IMR-90 (cell line): Measurements from ENCODE around the gene LTBP2. TPM values are rescaled to one million over a fixed set of nuclear protein-coding genes. Genes with fewer than 3 reads are reported as not detected.

ENCODE experiments used
- ATAC-seq: fragments of 200-7000 bp; cut with Tn5 transposase; 2 replicates; pipeline ENCODE4 v1.9.1; 2020; ENCODE audit warnings: low read depth, mild to moderate bottlenecking, moderate library complexity
- BruUV-seq: library from RNA; stranded (reverse); fragments of 400-500 nt; replicated peaks from 2 replicates; lab custom pipeline; 2021; lab: Mats Ljungman, UMichigan
- CTCF ChIA-PET: fragments of 300-600 bp; formaldehyde crosslinking; extraction: SDS; loops from one replicate; lab custom pipeline; 2021; ENCODE audit warnings: antibody characterized with exemption; lab: Yijun Ruan, JAX
- POLR2A ChIA-PET: fragments of 300-600 bp; sonication (Branson Sonifier 250); formaldehyde crosslinking; loops from one replicate; lab custom pipeline; 2022; ENCODE audit warnings: antibody characterized with exemption; ENCODE audit not compliant: unreplicated experiment; lab: Charles Lee
- DNase-seq: peaks from one replicate; pipeline ENCODE4 v3.0.0; 2013
- H2AFZ ChIP-seq: replicated peaks from 2 replicates; pipeline ENCODE3; 2013; ENCODE audit warnings: low read length, mild to moderate bottlenecking; ENCODE audit not compliant: poor library complexity
- H2AK5ac ChIP-seq: 2 replicates; pipeline ENCODE4 v1.6.1; 2013; ENCODE audit warnings: low read depth, low read length, inconsistent platforms
- H2AK9ac ChIP-seq: replicated peaks from 2 replicates; pipeline ENCODE3; 2013; ENCODE audit warnings: mild to moderate bottlenecking, low read depth, low read length, moderate library complexity; ENCODE audit not compliant: poor library complexity
- H2BK120ac ChIP-seq: 2 replicates; pipeline ENCODE4 v1.6.1; 2013; ENCODE audit warnings: low read depth, low read length, inconsistent platforms
- H2BK15ac ChIP-seq: 3 replicates; pipeline ENCODE4 v1.6.1; 2013; ENCODE audit warnings: low read depth, low read length, inconsistent platforms
- H2BK20ac ChIP-seq: 2 replicates; pipeline ENCODE4 v1.6.1; 2013; ENCODE audit warnings: low read depth, mild to moderate bottlenecking, inconsistent platforms, low read length, moderate library complexity
- H2BK5ac ChIP-seq: 2 replicates; pipeline ENCODE4 v1.6.1; 2013; ENCODE audit warnings: mild to moderate bottlenecking, low read depth, low read length, inconsistent platforms; ENCODE audit not compliant: poor library complexity, severe bottlenecking
- H3K14ac ChIP-seq: replicated peaks from 2 replicates; pipeline ENCODE4 v1.6.1; 2013; ENCODE audit warnings: low read depth, low read length, inconsistent platforms
- H3K18ac ChIP-seq: 2 replicates; pipeline ENCODE4 v1.6.1; 2013; ENCODE audit warnings: low read depth, low read length, control low read depth
- H3K23ac ChIP-seq: 2 replicates; pipeline ENCODE4 v1.6.1; 2013; ENCODE audit warnings: low read depth, low read length, inconsistent platforms
- H3K27ac ChIP-seq: 2 replicates; pipeline ENCODE4 v1.5.1; 2013; ENCODE audit warnings: mild to moderate bottlenecking, control low read depth, low read length; ENCODE audit not compliant: insufficient read depth
- H3K27me3 ChIP-seq: 2 replicates; pipeline ENCODE4 v1.6.1; 2013; ENCODE audit warnings: low read length; ENCODE audit not compliant: control insufficient read depth, insufficient read depth
- H3K36me3 ChIP-seq: 2 replicates; pipeline ENCODE4 v1.6.1; 2013; ENCODE audit warnings: low read length, mixed read lengths; ENCODE audit not compliant: control insufficient read depth, insufficient read depth
- H3K4ac ChIP-seq: 2 replicates; pipeline ENCODE4 v1.6.1; 2013; ENCODE audit warnings: low read depth, low read length, inconsistent platforms
- H3K4me1 ChIP-seq: 2 replicates; pipeline ENCODE4 v1.6.1; 2013; ENCODE audit warnings: low read length, mixed read lengths; ENCODE audit not compliant: control insufficient read depth, insufficient read depth
- H3K4me2 ChIP-seq: 2 replicates; pipeline ENCODE4 v1.6.1; 2013; ENCODE audit warnings: low read depth, mild to moderate bottlenecking, control low read depth, low read length, moderate library complexity
- H3K4me3 ChIP-seq: 2 replicates; pipeline ENCODE4 v1.5.1; 2013; ENCODE audit warnings: low read depth, mild to moderate bottlenecking, control low read depth, low read length, moderate library complexity; ENCODE audit not compliant: insufficient read depth
- H3K56ac ChIP-seq: 2 replicates; pipeline ENCODE4 v1.6.1; 2013; ENCODE audit warnings: low read length, inconsistent platforms; ENCODE audit not compliant: insufficient read depth; ENCODE audit errors: extremely low read depth
- H3K79me1 ChIP-seq, 2 experiments: 2 replicates each; pipeline ENCODE4 v1.6.1; 2013; ENCODE audit warnings: low read length in 2 of 2, inconsistent platforms in 1 of 2, low read depth in 1 of 2
- H3K9ac ChIP-seq: 2 replicates; pipeline ENCODE4 v1.6.1; 2013; ENCODE audit warnings: low read depth, low read length, control low read depth
- H3K9me1 ChIP-seq: 2 replicates; pipeline ENCODE4 v1.6.1; 2013; ENCODE audit warnings: low read length, inconsistent platforms; ENCODE audit not compliant: insufficient read depth
- H3K9me3 ChIP-seq: 2 replicates; pipeline ENCODE4 v1.6.1; 2013; ENCODE audit warnings: low read length; ENCODE audit not compliant: control insufficient read depth, insufficient read depth
- H4K20me1 ChIP-seq: 2 replicates; pipeline ENCODE4 v1.6.1; 2013; ENCODE audit warnings: low read length, inconsistent platforms; ENCODE audit not compliant: insufficient read depth
- H4K5ac ChIP-seq: 2 replicates; pipeline ENCODE4 v1.6.1; 2013; ENCODE audit warnings: mild to moderate bottlenecking, low read depth, low read length, control low read depth
- H4K8ac ChIP-seq, 2 experiments: 2 replicates each; pipeline ENCODE4 v1.6.1; 2013; ENCODE audit warnings: low read depth in 2 of 2, low read length in 2 of 2, control low read depth in 1 of 2, inconsistent platforms in 1 of 2
- H4K91ac ChIP-seq: 2 replicates; pipeline ENCODE4 v1.6.1; 2013; ENCODE audit warnings: low read depth, low read length, inconsistent platforms; ENCODE audit not compliant: insufficient read depth
- BHLHE40 ChIP-seq: fragments of 150-350 bp; IDR thresholded peaks from 2 replicates; pipeline ENCODE4 v1.6.1; 2016; ENCODE audit warnings: mild to moderate bottlenecking, low read depth, low read length
- CTCF ChIP-seq: conservative IDR thresholded peaks from 2 replicates; pipeline ENCODE4 v1.5.1; 2012; ENCODE audit warnings: mild to moderate bottlenecking, low read depth, low read length, improper control_type of control experiment
- ELK1 ChIP-seq: fragments of 150-350 bp; IDR thresholded peaks from 2 replicates; pipeline ENCODE4 v1.6.1; 2016; ENCODE audit warnings: low read depth, mild to moderate bottlenecking, low read length, moderate library complexity, borderline replicate concordance
- FOS ChIP-seq: fragments of 150-350 bp; IDR thresholded peaks from 2 replicates; pipeline ENCODE4 v1.6.1; 2016; ENCODE audit warnings: low read depth, low read length
- MAFK ChIP-seq: IDR thresholded peaks from 2 replicates; pipeline ENCODE4 v1.6.1; 2012; ENCODE audit warnings: low read depth, low read length, improper control_type of control experiment
- NFE2L2 ChIP-seq: fragments of 150-350 bp; IDR thresholded peaks from 2 replicates; pipeline ENCODE4 v1.6.1; 2016; ENCODE audit warnings: low read depth, mild to moderate bottlenecking, low read length
- POLR2A ChIP-seq: IDR thresholded peaks from 2 replicates; pipeline ENCODE4 v1.6.1; 2012; ENCODE audit warnings: mild to moderate bottlenecking, low read depth, low read length
- WGBS, 2 experiments: methylation state at CpG; one replicate each; pipeline versions ENCODE4 v1.1.5 to v1.1.7; 2013; ENCODE audit warnings: missing lambda C conversion rate in 2 of 2; ENCODE audit not compliant: insufficient read length in 1 of 2; ENCODE audit errors: extremely low coverage in 2 of 2; 5-methylcytosine and 5-hydroxymethylcytosine counted together
- dilution Hi-C: fragments of 300-500 bp; cut with HindIII; formaldehyde crosslinking; loops from one replicate; pipeline ENCODE4 v1.14.3; 2018; ENCODE audit warnings: low sequenced_read_pairs; ENCODE audit not compliant: unreplicated experiment
- in situ Hi-C: fragments of 300-500 bp; cut with MboI; formaldehyde crosslinking; loops from 3 replicates; pipeline ENCODE4 v1.14.3; 2019; ENCODE audit warnings: low sequenced_read_pairs, inconsistent platforms, mixed read lengths
- intact Hi-C: fragments of 100-400 bp; cut with micrococcal nuclease; formaldehyde crosslinking; loops from 2 replicates; pipeline ENCODE4 v1.10.0; 2022
- polyA plus RNA-seq, 3 experiments: library from polyadenylated mRNA; depleted of rRNA; stranded (reverse); fragments of >200 nt; gene quantifications; 2 replicates each; pipeline ENCODE4 v1.2.3, GENCODE V29; 2012; ENCODE audit warnings: low replicate concordance in 1 of 3
- total RNA-seq: library from RNA; depleted of rRNA; stranded (reverse); fragments of >200 nt; gene quantifications from 2 replicates; pipeline ENCODE4 v1.2.3, GENCODE V29; 2012

LTBP2 gene
- total and polyA plus RNA-seq, 2 of the 4 experiments (the other 2 are of a cell fraction), result 23.8 to 79.3 TPM

GRCh38 chr14:74653386-74654138, 41.5 kb upstream of the LTBP2 start:
- peak overlapping the region; percentile 30; the same call in 1 of the 2 replicates for H2BK20ac ChIP-seq
- H2BK5ac ChIP-seq, result peak overlapping the region; percentile 11
- peak overlapping the region; percentile 38; the same call in 1 of the 3 replicates for H2BK15ac ChIP-seq
- peaks cover 20 to 48% of the 10 kb centered on the region in 2 experiments; a peak in 3 of 4 replicates for H3K79me1 ChIP-seq
- BruUV-seq, result no TSS peak
- H3K4me3 ChIP-seq, result no peak overlapping the region
- H4K20me1 ChIP-seq, result no peaks in the 10 kb centered on the region
- H2AK5ac ChIP-seq, result peak overlapping the region; percentile 82
- H3K36me3 ChIP-seq, result peaks cover 2% of the 10 kb centered on the region; the same call in 1 of the 2 replicates
- peak overlapping the region; percentile 69 for H4K5ac ChIP-seq
- peaks cover 5% of the 10 kb centered on the region; the same call in 1 of the 2 replicates for H3K9me3 ChIP-seq
- peak overlapping the region; percentile 46; the same call in 1 of the 2 replicates for H3K27ac ChIP-seq
- H3K4ac ChIP-seq, result peak overlapping the region; percentile 80
- peak overlapping the region; percentile 70 for H2AK9ac ChIP-seq
- H4K8ac ChIP-seq, result peak overlapping the region in 1 of 2 experiments; percentile 75; a peak in 2 of 4 replicates
- no peak overlapping the region for H2AFZ ChIP-seq
- no peak overlapping the region; the same call in 1 of the 2 replicates for H3K4me2 ChIP-seq
- peaks cover 44% of the 10 kb centered on the region for H3K4me1 ChIP-seq
- 52% methylated on average over 11 of the region's 15 CpGs; no CpG with 5 or more reads in 1 of the 2 experiments for WGBS, 2 experiments
- DNase-seq, result no peak
- peak overlapping the region; percentile 64 for H4K91ac ChIP-seq
- TF ChIP-seq BHLHE40 (no peak), CTCF (no peak), NFE2L2 (no peak), FOS (no peak), MAFK (no peak), POLR2A (no peak), ELK1 (no peak)
- ATAC-seq, result no peak
- dilution Hi-C loops (no loop called here), in situ Hi-C loops (no loop called here), intact Hi-C loops (no loop called here)
- H3K27me3 ChIP-seq, result no peaks in the 10 kb centered on the region
- no peak overlapping the region for H3K9ac ChIP-seq
- H2BK120ac ChIP-seq, result 0 out of 2 replicates have a peak overlapping the region, but pooled peaks have one; percentile 57
- ChIA-PET POLR2A (no interaction called here), CTCF (interaction anchor here (1.0 to 1.6 kb wide), 2 partner anchors 21 to 109 kb away, joined by 3 to 8 read pairs; partner anchors contain the start of gene YLPM1)
- peak overlapping the region; percentile 20 for H3K18ac ChIP-seq
- H3K23ac ChIP-seq, result peak overlapping the region; percentile 72; the same call in 1 of the 2 replicates
- peak overlapping the region; percentile 46; the same call in 1 of the 2 replicates for H3K14ac ChIP-seq
- H3K9me1 ChIP-seq, result peaks cover 62% of the 10 kb centered on the region
- H3K56ac ChIP-seq, result no peak overlapping the region
